SKM-1 (cell line): Measurements from ENCODE around the gene PCGF6.
"Not testable (repeated sequence)": the region's sequence is repeated elsewhere in the genome, so short reads cannot be mapped to it uniquely, and the experiment has no call there.

Experiments used
- DNase-seq: peaks from one replicate; lab custom pipeline; 2025; ENCODE audit not compliant: unreplicated experiment; lab: John Stamatoyannopoulos, UW

The PCGF6 gene

GRCh38 chr10:103350517-103351260 is at the start of gene PCGF6:
Gene PCGF6 (minus strand): TSS chr10:103351140. CDS start chr10:103351066, 74 bp downstream.
- peak; percentile 47 for DNase-seq

- DNase-seq: no peak
Measured at GRCh38 chr10:103397191-103397825, 46.4 kb upstream of the PCGF6 start.

- DNase-seq: no peak
Measured at GRCh38 chr10:103396789-103397087, 45.8 kb upstream of the PCGF6 start.

GRCh38 chr10:103396067-103396788 is 45.3 kb upstream of the PCGF6 start, which contains the start of the genes ATP5MK and PDCD11:
Gene ATP5MK (minus strand): TSS chr10:103396475. CDS start chr10:103392457, 4,018 bp downstream.
Gene PDCD11 (plus strand): TSS chr10:103396626. CDS start chr10:103398427, 1,801 bp downstream.
- DNase-seq: peak; percentile 97

GRCh38 chr10:103395754-103396066 is 44.8 kb upstream of the PCGF6 start:
- no peak for DNase-seq

GRCh38 chr10:103394180-103394579 is 43.2 kb upstream of the PCGF6 start:
- no peak for DNase-seq

- no peak for DNase-seq
Measured at GRCh38 chr10:103382769-103383168, 31.8 kb upstream of the PCGF6 start.

- DNase-seq: no peak
Measured at GRCh38 chr10:103374263-103374662, 23.3 kb upstream of the PCGF6 start.

- no peak for DNase-seq
Measured at GRCh38 chr10:103373544-103373943, 22.6 kb upstream of the PCGF6 start.

GRCh38 chr10:103367782-103368518 is 17.0 kb upstream of the PCGF6 start, which contains the start of gene TAF5:
Gene TAF5 (plus strand): TSS chr10:103367976. CDS start chr10:103367990, 14 bp downstream.
- peak; percentile 98 for DNase-seq

GRCh38 chr10:103367379-103367781 is 16.4 kb upstream of the PCGF6 start:
- DNase-seq: no peak

- not testable (repeated sequence) for DNase-seq
Measured at GRCh38 chr10:103360791-103361190, 9.9 kb upstream of the PCGF6 start.

- not testable (repeated sequence) for DNase-seq
Measured at GRCh38 chr10:103359493-103359892, 8.6 kb upstream of the PCGF6 start.

- no peak for DNase-seq
Measured at GRCh38 chr10:103355906-103356599, 5.1 kb upstream of the PCGF6 start.

- not testable (repeated sequence) for DNase-seq
Measured at GRCh38 chr10:103354567-103354966, 3.6 kb upstream of the PCGF6 start.

GRCh38 chr10:103353281-103353680 is 2.3 kb upstream of the PCGF6 start:
- DNase-seq: no peak

- no peak for DNase-seq
Measured at GRCh38 chr10:103350175-103350516, 794 bp downstream of the PCGF6 start.

GRCh38 chr10:103336370-103336769 is 14.6 kb downstream of the PCGF6 start:
- no peak for DNase-seq

GRCh38 chr10:103334567-103334966 is 16.4 kb downstream of the PCGF6 start:
- no peak for DNase-seq

- peak; percentile 10 for DNase-seq
Measured at GRCh38 chr10:103333934-103334520, 16.9 kb downstream of the PCGF6 start.
